ENCODE data around the gene EGFL7. TPM values are rescaled to one million over a fixed set of nuclear protein-coding genes. Genes with fewer than 3 reads are reported as not detected.

EGFL7 gene
- total RNA-seq, 1 experiment from 2014 or later: 38.0 TPM

- H2BK120ac ChIP-seq (ENCODE audit: low read depth, low read length, poor library complexity, severe bottlenecking): no peak overlapping the region
- H3K27me3 ChIP-seq (ENCODE audit: insufficient read depth, low read length): no peaks in the 10 kb centered on the region
- no peaks in the 10 kb centered on the region for H3K79me1 ChIP-seq (ENCODE audit: insufficient read depth, low read depth, low read length, poor library complexity, severe bottlenecking)
- WGBS (ENCODE audit: extremely low coverage, insufficient read length, low lambda C conversion rate): no CpG with 5 or more reads among the region's 30 CpGs
- no peak overlapping the region for H3K56ac ChIP-seq (ENCODE audit: insufficient read length, low read depth, low read length)
- no peak overlapping the region for H3K9ac ChIP-seq (ENCODE audit: extremely low read depth, insufficient read length, low read length)
- TF ChIP-seq, protein P1, sequence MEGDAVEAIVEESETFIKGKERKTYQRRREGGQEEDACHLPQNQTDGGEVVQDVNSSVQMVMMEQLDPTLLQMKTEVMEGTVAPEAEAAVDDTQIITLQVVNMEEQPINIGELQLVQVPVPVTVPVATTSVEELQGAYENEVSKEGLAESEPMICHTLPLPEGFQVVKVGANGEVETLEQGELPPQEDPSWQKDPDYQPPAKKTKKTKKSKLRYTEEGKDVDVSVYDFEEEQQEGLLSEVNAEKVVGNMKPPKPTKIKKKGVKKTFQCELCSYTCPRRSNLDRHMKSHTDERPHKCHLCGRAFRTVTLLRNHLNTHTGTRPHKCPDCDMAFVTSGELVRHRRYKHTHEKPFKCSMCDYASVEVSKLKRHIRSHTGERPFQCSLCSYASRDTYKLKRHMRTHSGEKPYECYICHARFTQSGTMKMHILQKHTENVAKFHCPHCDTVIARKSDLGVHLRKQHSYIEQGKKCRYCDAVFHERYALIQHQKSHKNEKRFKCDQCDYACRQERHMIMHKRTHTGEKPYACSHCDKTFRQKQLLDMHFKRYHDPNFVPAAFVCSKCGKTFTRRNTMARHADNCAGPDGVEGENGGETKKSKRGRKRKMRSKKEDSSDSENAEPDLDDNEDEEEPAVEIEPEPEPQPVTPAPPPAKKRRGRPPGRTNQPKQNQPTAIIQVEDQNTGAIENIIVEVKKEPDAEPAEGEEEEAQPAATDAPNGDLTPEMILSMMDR (conservative IDR thresholded peaks at IDR 0.05): no peak
- no peak overlapping the region for H2BK5ac ChIP-seq (ENCODE audit: insufficient read length, low read length)
- no peaks in the 10 kb centered on the region for H3K9me3 Mint-ChIP-seq
- no peak overlapping the region for H2BK20ac ChIP-seq (ENCODE audit: low read depth, low read length, poor library complexity, severe bottlenecking)
- no peak overlapping the region for H3K4ac ChIP-seq (ENCODE audit: low read depth, low read length)
- no peaks in the 10 kb centered on the region for H3K79me2 ChIP-seq (ENCODE audit: insufficient read depth, low read length)
- H2BK15ac ChIP-seq (ENCODE audit: low read depth, low read length): no peak overlapping the region
- no peak overlapping the region for H3K4me2 ChIP-seq (ENCODE audit: insufficient read depth, insufficient read length, low read length)
- H3T11ph ChIP-seq (ENCODE audit: low read length): no peak overlapping the region
- H3K14ac ChIP-seq (ENCODE audit: insufficient read depth, low read length): no peak overlapping the region
- H3K36me3 Mint-ChIP-seq (ENCODE audit: insufficient read depth in 1 of 3, low read depth in 3 of 3): no peaks in the 10 kb centered on the region
- no peak overlapping the region for H2AK5ac ChIP-seq (ENCODE audit: insufficient read length, low read length)
- no peaks in the 10 kb centered on the region for H3K23me2 ChIP-seq (ENCODE audit: insufficient read length, low read depth, low read length, poor library complexity, severe bottlenecking)
- 0 out of 7 replicates have a peak overlapping the region, but pooled peaks of 1 of the 3 experiments have one; percentile 28 for H3K27ac Mint-ChIP-seq
- H2BK12ac ChIP-seq (ENCODE audit: insufficient read length, low read depth, low read length): no peak overlapping the region
- H3K27ac ChIP-seq (ENCODE audit: insufficient read length, low read depth, low read length): no peak overlapping the region
- no peaks in the 10 kb centered on the region for H3K9me3 ChIP-seq (ENCODE audit: control insufficient read depth, low read depth, low read length)
- 0 out of 4 replicates have a peak, but pooled peaks cover 0 to 2% of the 10 kb centered on the region in 2 experiments for H3K4me1 Mint-ChIP-seq
- H4K91ac ChIP-seq (ENCODE audit: insufficient read length, low read depth, low read length): no peak overlapping the region
- no peak overlapping the region for H4K5ac ChIP-seq (ENCODE audit: insufficient read length, low read depth, low read length)
- H2AFZ ChIP-seq (ENCODE audit: low read length): no peak overlapping the region
- H4K20me1 ChIP-seq (ENCODE audit: control insufficient read depth, insufficient read depth, insufficient read length): peaks cover 6% of the 10 kb centered on the region
- no peak overlapping the region for H3K4me3 Mint-ChIP-seq
- H3K4me1 ChIP-seq (ENCODE audit: insufficient read depth, low read length): no peaks in the 10 kb centered on the region
- H3K18ac ChIP-seq (ENCODE audit: insufficient read length, low read depth, low read length): no peak overlapping the region
- no peak overlapping the region for H4K8ac ChIP-seq (replicated peaks; ENCODE audit: insufficient read length, low read depth, low read length)
- no peak for DNase-seq
- no peak overlapping the region for H3K23ac ChIP-seq (ENCODE audit: insufficient read length, low read depth, low read length)
- peaks cover 2% of the 10 kb centered on the region; the same call in 1 of the 2 replicates for H3K27me3 Mint-ChIP-seq (ENCODE audit: low read depth)
Observed at GRCh38 chr9:136626066-136626725, 36.5 kb upstream of the EGFL7 start.

Measured in H9 (cell line).